GM18511 (cell line): ENCODE measurements around the gene MSL3.

ENCODE experiments used
- ATAC-seq: cut with Tn5 transposase; IDR thresholded peaks from one replicate; pipeline ENCODE4 v1.9.1; 2021; ENCODE audit warnings: mild to moderate bottlenecking, moderate library complexity; ENCODE audit not compliant: unreplicated experiment

The MSL3 gene

GRCh38 chrX:11757719-11758399 is at the start of gene MSL3:
TSS of gene MSL3 (plus strand) at chrX:11758237. CDS start at chrX:11758264, 27 bp downstream.
- ATAC-seq = peak; percentile 22

GRCh38 chrX:11722304-11722703 is 35.7 kb upstream of the MSL3 start:
- no peak for ATAC-seq

GRCh38 chrX:11724122-11725017 is 33.7 kb upstream of the MSL3 start:
- peak; percentile 66 for ATAC-seq

GRCh38 chrX:11725631-11726442 is 32.2 kb upstream of the MSL3 start:
- ATAC-seq = no peak

GRCh38 chrX:11728556-11728955 is 29.5 kb upstream of the MSL3 start:
- no peak for ATAC-seq

GRCh38 chrX:11733614-11734013 is 24.4 kb upstream of the MSL3 start:
- peak; percentile 59 for ATAC-seq

GRCh38 chrX:11739776-11740175 is 18.3 kb upstream of the MSL3 start:
- ATAC-seq = peak; percentile 44

- ATAC-seq = no peak
Observed at GRCh38 chrX:11740794-11741193, 17.2 kb upstream of the MSL3 start.

- no peak for ATAC-seq
Observed at GRCh38 chrX:11741574-11741973, 16.5 kb upstream of the MSL3 start.

- no peak for ATAC-seq
Observed at GRCh38 chrX:11745881-11746280, 12.2 kb upstream of the MSL3 start.

GRCh38 chrX:11750046-11750445 is 8.0 kb upstream of the MSL3 start:
- ATAC-seq = no peak

- ATAC-seq = peak; percentile 50
Observed at GRCh38 chrX:11750694-11751093, 7.3 kb upstream of the MSL3 start.

- no peak for ATAC-seq
Observed at GRCh38 chrX:11751261-11751660, 6.8 kb upstream of the MSL3 start.

GRCh38 chrX:11753668-11754067 is 4.4 kb upstream of the MSL3 start:
- ATAC-seq = no peak

GRCh38 chrX:11754958-11755645 is 2.9 kb upstream of the MSL3 start:
- no peak for ATAC-seq

GRCh38 chrX:11755724-11756123 is 2.3 kb upstream of the MSL3 start:
- ATAC-seq = no peak

- ATAC-seq = no peak
Observed at GRCh38 chrX:11756354-11757318, 1.4 kb upstream of the MSL3 start.

GRCh38 chrX:11757397-11757718 is 679 bp upstream of the MSL3 start:
- ATAC-seq = no peak

- ATAC-seq = peak; percentile 36
Observed at GRCh38 chrX:11758400-11759171, 549 bp downstream of the MSL3 start.
